PC-3 (cell line): ENCODE data around the gene CPLX4.

Experiments
- EZH2 ChIP-seq: fragments of 300-600 bp; sonication (generic); IDR thresholded peaks from one replicate; pipeline ENCODE4 v1.6.1; 2017; ENCODE audit warnings: antibody characterized with exemption, mild to moderate bottlenecking, low read length; ENCODE audit not compliant: unreplicated experiment
- EZH2phosphoT487 ChIP-seq: fragments of 300-600 bp; sonication (generic); IDR thresholded peaks from 2 replicates; pipeline ENCODE4 v1.6.1; 2018; ENCODE audit warnings: mild to moderate bottlenecking, antibody characterized with exemption, low read length, borderline replicate concordance
- TF ChIP-seq, protein P1 (sequence below): fragments of 300-600 bp; sonication (generic); conservative IDR thresholded peaks from 2 replicates; pipeline ENCODE4 v1.5.1; 2017; ENCODE audit warnings: antibody characterized with exemption, low read depth, mild to moderate bottlenecking, low read length

DNA sequence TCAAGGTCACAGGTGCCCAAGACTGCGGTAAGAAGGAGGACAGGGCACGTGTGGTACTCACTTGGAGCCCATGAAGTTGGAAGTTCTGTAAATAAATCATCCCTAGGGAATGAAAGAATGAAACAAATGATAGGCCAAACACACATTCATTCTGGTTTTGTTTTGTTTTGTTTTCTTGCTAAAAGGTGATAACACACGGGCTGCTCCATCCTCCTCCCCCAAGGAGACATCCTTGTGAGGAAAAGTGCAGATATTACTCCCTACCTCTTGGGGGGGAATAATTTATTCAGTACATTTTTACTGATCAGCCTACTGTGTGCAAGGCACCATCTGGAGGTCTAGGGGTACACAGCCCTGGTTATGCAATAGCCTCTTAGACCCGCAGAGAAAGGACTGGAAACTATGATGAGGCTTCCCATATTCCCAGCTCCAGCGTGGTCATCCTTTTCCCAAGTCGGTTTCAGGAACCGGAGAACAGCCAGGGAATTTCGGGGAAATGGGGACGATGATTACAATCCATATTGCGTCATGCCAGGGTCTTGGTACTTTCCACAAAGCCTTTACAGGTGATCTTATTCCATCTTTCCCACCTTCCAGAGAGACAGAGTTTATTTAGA is 51.5 kb downstream of the CPLX4 start:
- TF ChIP-seq, protein P1, sequence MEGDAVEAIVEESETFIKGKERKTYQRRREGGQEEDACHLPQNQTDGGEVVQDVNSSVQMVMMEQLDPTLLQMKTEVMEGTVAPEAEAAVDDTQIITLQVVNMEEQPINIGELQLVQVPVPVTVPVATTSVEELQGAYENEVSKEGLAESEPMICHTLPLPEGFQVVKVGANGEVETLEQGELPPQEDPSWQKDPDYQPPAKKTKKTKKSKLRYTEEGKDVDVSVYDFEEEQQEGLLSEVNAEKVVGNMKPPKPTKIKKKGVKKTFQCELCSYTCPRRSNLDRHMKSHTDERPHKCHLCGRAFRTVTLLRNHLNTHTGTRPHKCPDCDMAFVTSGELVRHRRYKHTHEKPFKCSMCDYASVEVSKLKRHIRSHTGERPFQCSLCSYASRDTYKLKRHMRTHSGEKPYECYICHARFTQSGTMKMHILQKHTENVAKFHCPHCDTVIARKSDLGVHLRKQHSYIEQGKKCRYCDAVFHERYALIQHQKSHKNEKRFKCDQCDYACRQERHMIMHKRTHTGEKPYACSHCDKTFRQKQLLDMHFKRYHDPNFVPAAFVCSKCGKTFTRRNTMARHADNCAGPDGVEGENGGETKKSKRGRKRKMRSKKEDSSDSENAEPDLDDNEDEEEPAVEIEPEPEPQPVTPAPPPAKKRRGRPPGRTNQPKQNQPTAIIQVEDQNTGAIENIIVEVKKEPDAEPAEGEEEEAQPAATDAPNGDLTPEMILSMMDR, result no peak
- TF ChIP-seq EZH2 (no peak), EZH2phosphoT487 (no peak)
